Prostate gland (tissue), 2 donors: ENCODE measurements around the gene TTC33.

Source experiments
- POLR2A ChIP-seq: fragments of 450-650 bp; IDR thresholded peaks from one replicate; pipeline ENCODE4 v1.6.1; 2016; ENCODE audit warnings: antibody characterized with exemption, mild to moderate bottlenecking
- TF ChIP-seq, protein P1 (sequence below), 4 experiments: fragments of 200-600 bp in 2 of 4; fragments of 450-650 bp in 2 of 4; sonication (generic) in 2 of 4; IDR thresholded peaks; 1 replicate in 3 of 4; 2 replicates in 1 of 4; pipeline ENCODE4 v1.5.1; 2016 to 2019; ENCODE audit warnings: antibody characterized with exemption in 4 of 4, mild to moderate bottlenecking in 2 of 4, moderate library complexity in 2 of 4

DNA sequence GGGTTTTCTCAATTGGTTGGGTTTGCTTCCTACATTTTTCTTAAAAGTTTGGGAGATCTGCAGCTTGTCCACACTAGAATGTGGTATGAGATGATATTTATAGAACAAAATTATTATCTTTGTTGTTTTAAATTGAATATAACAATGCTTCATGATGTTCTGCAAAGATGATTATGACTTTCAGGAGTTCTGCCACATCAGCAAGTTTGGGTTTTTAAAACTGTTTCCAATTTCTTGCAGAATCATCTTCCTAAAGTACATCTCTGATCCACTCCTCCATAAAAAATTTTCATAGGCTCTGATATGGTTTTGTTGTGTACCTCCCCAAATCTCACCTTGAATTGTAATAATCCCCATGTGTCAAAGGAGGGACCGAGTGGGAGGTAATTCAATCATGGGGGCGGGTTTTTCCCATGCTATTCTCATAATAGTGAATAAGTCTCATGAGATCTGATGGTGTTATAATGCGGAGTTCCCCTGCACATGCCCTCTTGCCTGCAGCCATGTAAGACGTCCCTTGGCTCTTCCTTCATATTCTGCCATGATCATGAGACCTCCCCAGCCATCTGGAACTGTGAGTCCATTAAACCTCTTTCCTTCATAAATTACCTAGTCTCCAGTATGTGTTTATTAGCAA lies 195.2 kb downstream of the TTC33 start:
- TF ChIP-seq, protein P1, sequence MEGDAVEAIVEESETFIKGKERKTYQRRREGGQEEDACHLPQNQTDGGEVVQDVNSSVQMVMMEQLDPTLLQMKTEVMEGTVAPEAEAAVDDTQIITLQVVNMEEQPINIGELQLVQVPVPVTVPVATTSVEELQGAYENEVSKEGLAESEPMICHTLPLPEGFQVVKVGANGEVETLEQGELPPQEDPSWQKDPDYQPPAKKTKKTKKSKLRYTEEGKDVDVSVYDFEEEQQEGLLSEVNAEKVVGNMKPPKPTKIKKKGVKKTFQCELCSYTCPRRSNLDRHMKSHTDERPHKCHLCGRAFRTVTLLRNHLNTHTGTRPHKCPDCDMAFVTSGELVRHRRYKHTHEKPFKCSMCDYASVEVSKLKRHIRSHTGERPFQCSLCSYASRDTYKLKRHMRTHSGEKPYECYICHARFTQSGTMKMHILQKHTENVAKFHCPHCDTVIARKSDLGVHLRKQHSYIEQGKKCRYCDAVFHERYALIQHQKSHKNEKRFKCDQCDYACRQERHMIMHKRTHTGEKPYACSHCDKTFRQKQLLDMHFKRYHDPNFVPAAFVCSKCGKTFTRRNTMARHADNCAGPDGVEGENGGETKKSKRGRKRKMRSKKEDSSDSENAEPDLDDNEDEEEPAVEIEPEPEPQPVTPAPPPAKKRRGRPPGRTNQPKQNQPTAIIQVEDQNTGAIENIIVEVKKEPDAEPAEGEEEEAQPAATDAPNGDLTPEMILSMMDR (IDR thresholded peaks at IDR 0.05): no peak
- TF ChIP-seq POLR2A: no peak
